CD4-positive, alpha-beta T cell treated with Interleukin-17A for 4 hours (primary cell): Measurements from ENCODE around the gene B4GAT1.

ENCODE experiments used
- DNase-seq: peaks from one replicate; pipeline ENCODE4 v3.0.0-alpha.2; 2020; ENCODE audit warnings: mixed read lengths

The B4GAT1 gene

DNA sequence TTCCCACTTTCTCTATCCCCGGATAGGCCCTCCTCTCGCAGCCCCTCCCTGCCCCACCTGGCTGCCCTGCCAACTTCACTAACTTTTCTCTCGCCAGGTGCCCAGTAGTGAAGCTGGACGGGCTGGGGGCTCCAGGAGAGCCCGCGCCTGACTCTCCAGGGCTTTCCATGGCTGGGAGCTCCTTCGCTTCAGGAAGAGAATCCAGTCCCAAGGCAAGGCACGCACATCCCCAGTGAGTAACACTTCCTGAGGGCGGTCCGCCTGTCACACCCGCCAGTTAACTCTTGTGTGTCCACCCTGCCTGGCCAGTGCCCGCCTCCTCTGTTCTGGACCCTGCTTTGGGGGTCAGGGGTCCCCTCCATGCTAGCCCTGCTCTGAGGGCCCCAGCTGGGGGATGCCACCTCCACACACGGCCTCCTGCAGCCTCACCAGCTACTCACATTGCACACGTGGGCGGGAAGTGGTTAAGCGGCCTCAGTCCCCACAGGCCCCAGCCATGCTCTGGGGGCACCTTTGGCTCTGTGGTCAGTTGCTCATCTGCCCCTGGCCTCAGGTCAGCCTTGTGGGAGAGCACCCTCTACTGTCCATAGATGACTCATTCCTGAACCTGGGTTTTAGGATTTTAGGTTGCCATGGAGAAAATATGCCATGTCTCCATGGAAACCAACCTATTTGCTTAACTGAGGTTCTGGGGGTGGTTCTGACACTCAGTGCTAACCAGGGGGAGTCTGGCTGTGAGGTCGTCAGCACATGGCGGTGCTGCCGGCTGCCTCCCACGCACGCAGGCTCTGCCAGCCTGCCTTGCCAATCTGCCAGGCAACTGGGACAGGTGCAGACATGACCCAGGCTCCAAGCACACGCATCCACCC is 11.0 kb downstream of the B4GAT1 start, which contains the start of gene RIN1:
Gene RIN1, minus strand, starts transcription at position 201 of the 869 bp plus-strand sequence. Its CDS starts 32 bp downstream, at position 169.
- peak; percentile 55 for DNase-seq

DNA sequence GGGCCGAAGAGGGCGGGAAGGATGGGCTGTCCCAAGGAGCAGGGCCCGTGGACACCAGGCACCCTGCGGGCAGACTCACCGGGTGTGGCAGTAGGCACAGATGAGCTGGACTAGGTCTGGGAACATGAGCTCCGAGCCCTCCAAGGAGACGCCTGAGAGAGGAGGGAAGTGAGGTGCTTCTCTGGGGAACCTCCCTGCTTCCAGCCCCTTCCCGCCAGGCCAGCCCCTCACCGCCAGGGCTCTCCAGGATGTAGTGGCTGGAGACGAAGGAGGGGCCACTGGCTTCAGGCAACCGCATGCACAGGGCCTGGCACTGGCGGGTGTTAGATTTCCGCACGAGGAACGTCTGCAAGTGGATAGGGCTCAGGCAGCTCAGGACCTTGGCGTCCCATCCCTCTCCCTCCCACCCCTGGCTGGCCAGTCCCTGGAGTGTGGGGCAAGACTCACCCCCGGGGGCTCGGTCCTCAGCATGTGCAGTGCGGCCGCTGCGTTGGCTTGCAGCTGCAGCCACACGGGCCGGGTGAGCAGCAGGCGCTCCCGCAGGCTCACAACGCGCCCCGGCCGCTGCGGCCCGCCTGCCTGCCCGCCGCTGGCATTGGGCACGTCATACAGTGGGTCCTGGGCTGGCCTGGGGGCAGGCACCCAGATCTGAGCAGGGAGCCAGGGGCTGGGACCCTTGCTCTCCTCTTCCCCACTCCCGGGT is 11.7 kb downstream of the B4GAT1 start:
- no peak for DNase-seq

DNA sequence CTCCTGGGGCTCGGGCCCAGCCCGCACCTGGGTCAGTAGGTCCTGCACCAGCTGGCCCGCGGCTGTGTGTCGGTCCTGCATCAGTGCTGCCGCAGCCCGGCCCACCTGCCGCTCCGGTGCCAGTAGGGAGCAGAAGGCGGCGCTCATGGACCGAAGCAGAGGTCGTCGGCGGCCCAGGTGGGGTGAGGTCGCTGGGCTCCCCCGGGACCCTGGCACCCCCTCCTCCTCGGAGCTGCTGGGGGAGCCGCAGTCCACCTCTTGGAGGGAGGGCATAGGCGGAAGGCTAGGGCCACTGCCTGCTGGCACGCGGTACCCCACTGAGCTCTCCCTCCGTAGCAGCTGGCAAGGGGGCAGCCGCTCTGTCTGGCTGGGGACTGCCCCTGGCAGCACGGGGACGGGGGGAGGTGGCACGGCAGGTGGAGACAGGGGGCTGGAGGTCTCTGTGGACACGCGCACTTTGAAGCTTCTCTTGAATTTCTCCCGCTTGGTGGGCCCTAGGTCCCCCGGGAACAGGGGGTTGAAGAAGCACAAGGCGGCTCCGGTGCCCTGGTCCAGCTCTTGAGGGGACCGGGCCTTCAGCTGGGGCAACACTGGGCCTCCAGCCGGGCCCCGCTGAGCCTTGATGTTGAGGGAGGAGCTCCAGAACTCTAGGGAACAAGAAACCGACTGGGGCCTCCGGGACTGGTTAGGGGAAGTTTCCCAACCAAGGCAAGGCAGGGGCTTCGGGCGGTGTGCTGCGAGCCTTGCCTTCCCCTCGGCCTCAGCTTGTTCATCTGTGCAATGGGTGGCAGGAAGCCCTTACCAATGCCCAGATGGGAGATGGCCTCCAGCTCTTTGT is 12.6 kb downstream of the B4GAT1 start:
- DNase-seq = no peak

DNA sequence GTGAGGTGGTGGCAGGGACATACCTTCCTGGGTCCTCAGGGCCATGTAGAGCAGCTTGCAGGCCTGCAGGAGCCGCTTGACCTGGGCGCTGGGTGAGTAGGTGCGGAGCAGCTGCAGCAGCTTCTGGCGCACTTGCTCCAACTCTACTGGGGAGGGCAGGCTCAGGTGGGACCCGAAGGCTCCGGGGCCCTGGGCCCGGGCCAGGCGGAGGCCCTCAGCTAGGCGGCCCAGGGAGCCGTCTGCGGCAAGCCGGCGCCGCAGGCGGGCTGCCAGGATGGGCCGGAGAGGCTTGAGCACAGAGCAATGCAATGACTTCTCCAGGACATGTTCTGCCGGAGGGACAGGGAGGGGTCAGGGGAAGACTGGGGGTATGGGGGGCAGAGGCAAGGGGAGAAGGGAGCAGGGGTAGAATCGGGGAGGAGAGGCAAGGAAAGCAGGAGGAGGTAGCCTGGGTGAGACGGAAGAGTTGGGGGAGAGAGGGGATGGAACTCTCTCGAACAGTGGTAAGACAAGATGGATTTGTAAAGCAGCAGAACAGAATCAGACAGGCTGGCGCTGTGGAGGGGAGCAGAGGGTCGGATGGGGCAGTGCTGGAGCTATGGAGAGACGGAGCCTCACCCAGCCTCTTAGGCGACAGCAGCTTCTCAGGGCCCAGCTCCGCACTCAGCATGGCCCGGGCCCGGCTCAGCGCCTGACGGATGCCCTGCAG is 13.4 kb downstream of the B4GAT1 start:
- no peak for DNase-seq

DNA sequence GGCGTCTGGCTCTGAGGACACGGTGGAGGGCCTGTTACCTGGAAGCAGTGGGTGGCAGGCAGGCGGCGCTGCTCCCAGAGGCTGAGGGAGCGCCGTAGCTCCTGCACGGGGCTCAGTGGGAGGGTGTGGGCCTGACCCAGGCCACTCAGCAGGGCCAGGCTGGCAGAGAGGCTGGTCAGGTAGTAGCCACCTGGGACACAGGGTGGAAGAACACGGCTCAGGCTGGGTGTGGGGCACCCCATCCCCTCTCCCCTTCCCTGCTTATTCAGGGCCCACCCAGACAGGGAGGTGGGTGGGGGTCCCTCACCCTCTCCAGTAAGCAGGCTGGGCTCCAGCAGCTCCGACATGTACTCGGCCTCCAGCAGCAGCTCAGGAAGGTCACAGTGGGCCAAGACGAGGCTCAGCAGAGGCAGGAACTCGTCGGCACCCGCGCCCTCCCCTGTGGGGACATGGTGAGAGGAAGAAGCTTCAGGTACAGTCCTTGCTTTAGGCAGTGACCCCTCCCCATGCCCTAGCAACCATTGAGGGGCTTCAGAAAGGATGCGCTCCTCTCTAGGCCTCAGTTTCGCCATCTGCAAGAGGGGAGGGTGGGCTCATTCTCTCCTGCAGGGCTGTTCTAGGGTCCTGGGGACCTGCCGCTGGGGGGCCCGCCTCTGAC is 14.1 kb downstream of the B4GAT1 start:
- no peak for DNase-seq

DNA sequence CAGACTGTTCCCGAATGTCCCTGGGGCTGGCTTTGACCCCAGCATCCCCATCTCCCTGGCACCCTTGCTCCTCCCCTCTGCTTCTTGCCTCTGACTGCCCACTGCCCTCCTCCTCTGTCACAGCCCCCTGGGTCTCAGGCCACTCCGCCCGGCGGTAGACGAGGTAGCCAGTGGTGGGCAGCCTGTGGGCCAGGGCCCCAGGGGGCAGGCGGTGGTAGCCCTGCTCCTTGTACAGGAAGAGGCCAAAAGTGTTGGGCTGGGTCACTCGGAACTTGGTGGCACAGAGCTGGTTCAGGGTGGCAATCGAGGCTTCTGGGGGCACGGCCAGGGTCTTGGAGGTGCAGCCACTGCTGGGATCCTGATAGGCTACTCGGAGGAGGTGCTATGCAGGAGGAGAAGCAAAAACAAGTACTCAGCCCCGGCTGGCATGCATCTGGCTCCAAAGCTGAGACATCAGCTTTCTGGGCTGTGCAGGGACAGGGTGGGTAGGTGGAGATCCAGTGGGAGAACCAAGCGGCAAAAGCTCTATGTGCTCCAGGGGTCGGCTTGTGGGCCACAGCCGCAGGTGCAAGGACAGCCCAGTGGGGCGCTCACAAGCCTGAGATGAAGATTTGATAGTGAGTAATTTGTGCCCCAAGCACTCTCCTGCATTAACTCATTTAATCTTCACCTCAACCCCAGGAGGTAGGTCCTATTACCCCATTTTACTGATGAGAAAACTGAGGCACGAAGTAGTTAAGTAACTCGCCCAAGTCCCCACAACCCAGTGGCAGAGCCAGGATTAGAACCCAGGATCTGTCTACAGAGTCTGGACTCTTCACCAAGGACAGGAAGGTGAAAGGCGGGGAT is 14.8 kb downstream of the B4GAT1 start:
- no peak for DNase-seq

DNA sequence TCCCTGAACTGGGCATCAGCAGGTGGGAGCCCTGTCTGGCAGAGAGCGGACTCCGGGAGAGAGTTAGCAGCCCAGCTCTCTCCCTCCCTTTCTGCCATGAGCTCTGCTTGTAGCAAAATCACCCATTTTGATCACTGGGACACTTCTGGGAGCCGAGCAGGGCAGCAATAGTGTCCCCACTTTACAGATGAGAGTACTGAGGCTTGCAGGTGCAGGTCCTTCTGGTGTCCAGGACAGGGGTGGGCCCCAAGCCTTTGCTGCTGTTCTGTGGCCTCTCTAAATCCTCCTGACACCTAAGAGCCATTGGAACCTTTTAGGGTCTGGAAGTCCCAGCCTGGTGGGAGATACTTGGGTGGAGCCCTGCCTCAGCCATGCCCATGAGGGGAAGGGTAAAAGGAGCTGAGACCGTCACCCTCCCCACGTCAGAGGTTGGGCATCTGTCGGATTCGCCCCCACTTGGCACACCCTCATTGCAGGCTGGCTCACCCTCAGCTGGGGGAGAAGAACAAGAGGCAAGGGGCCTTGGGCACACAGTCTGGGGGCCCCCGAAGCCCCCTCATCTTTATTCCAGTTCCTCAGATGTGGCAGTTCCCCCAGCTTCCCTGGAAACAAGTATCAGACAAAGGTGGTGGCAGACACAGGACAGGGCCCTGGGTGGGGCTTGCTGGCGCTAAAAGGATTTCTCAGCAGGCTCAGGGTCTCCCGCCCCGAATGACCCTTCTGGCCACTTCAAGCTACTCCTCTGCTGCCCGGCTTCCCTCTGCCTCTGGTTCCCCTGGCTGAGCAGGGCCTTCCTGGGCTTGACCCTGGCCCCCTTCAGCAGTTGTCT is 15.7 kb downstream of the B4GAT1 start:
- no peak for DNase-seq

DNA sequence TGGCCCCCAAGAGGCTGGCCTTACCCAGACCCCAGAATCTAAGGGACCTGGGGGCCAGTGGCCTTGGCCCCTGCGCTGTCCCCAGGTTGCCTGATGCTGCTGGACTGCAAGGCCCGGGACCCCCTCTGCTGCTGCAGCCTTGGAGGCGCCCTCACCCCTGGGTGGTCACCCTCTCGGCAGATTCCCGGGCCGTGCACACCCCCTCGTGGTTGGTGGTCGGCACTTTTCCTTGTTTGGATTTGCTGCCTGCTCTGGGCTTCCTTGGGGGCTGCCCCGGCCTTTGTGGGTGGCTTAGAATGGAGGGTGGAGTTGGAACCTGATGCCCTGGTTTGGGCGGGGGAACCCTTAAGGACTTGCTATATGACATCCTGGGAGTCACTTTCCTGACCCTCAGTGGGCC is 16.5 kb downstream of the B4GAT1 start:
- DNase-seq = no peak

DNA sequence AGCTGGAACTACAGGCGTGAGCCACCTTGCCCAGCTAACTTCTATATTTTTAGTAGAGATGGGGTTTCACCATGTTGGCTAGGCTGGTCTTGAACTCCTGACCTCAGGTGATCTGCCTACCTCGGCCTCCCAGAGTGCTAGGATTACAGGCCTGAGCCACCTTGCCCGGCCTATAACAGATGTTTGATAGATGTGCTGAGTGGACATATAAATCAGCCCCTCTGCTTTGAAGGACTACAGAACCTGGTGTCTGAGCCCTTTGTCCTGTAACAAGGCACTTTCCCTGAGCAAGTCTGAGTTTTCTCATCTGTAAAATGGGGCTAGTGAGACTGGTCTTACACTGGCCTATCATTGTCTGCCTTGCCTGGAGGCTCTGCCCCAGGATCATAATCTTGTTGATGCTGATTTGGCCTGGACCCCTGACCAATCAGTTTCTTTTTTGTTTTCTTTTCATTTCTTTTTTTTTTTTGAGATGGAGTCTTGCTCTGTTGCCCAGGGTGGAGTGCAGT is 18.2 kb downstream of the B4GAT1 start:
- no peak for DNase-seq

DNA sequence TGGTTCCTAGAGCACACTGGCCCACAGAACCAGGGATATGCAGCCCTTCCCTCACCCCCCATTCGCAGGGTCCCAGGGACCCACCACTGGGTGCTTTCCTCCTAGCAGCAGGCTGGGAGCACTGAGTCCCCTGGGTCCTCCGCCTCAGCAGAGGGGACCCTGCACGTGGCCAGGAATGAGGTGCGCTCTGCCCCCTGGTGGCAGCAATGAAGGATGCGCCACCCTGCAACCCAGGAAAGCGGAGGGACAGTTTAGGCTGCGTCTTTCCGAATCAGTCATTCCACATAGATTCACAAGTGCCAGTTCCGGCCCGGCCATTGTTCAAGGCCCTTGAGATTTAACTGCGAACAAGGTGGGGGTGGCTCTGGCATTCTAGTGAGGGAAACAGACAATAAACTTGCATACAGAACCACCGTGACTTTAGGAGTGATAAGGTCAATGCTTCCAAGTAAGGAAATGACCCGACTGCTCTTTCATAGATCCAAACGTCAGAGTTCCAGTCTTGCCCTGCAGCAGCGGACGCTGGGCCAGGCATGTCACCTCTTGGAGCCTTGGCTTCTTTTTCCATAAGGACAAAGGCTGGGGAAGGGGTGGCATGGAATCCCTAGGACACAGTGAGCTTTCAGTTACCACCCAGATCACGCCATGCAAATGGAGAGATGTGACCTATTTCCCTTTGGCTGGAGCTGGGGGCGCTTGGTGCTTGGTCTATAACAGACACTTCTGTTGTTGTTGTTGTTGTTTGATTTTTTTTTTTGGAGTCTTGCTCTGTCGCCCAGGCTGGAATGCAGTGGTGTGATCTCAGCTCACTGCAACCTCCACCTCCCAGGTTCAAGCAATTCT is 18.9 kb downstream of the B4GAT1 start:
- peak; percentile 89 for DNase-seq

DNA sequence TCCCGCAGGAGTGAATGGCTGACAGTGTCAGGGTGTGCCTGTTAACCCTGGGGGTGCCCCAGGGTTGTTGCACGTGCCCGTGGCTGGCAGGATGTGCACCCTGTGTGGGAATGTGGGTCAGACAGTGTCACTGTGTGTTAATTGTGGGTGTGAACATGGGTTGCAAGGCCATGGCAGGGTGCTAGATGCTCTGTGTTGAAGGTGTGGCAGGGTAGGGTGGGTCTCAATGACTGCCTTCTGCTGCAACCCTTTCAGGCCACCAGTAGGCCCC is 19.5 kb downstream of the B4GAT1 start:
- DNase-seq = no peak

DNA sequence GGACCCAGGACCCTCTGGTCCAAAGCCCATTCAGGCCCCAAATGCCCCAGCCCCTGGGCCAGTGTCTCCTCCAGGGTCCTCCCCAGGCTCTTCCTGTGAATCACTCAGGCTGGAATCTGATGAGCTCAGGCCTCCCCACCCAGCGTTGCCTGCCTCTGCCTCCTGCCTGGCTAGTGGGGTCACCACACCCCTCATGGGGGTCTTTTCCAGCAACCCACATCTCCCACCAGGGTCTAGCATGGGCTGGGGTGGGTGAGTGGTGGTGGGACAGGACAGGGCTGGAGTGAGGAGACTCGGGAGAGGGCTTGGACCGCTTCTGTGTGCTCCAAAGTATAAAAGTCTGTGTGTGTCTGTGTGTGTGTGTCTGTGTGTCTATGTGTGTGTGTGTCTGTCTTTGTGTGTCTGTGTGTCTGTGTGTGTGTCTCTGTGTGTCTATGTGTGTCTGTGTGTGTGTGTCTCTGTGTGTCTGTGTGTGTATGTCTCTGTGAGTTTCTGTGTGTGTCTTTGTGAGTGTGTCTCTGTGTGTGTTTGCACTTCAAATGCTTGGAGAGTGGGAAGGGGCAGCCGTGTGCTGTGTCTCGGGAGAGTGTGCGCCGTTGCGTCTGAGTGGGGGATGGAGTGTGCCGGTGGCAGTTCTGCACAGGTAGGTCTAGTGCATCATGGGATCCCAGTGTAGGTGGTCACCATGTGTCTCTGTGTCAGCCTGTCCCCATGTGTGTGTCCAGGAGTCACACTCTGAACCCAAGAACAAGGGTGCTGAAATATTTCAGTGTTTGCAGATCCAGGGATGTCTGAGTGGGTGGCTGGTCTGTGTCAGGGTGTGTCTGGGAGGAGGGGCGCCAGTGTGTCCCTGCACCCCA is 20.0 kb downstream of the B4GAT1 start:
- no peak for DNase-seq

DNA sequence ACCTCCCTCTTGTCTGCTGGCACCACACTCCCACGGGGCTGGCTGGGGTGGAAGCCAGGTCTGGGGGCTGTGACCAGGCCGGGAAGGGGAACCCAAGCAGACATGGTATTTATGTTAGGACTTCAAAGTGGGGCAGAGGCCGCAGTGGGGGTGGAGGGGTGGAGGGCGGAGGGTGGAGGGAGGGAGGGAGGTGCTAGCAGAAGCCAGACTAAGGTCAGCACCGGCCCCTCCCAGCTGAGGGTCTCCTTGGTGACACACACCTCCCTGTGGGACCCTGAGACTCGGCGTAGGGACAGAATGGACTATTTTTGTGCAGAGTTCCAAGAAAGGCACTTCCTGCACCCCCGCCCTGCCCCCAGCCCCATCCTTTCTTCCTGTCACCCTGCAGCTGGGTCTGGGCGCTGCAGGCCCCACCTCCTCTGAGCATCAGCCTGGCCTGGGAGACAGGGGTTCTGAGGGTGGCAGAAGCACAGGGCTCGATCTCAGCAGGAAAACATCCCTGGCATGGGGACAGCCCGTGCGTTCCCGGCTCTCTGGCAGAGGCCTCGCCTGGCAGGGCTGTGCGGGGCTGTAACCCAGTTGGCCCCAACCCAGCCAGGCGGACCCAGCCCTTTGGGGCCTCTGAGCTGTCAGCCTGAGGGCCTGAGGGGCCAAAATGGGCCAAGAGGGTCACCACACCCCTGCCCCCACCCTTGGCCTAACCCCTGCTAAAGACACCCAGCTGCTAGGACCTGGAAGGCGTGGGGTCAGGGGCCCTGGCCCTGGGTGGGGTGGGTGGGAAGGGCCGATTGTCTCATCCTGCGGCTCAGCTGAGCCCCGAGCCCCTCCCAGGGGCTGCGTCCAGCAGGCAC is 20.9 kb downstream of the B4GAT1 start:
- peak; percentile 74 for DNase-seq

DNA sequence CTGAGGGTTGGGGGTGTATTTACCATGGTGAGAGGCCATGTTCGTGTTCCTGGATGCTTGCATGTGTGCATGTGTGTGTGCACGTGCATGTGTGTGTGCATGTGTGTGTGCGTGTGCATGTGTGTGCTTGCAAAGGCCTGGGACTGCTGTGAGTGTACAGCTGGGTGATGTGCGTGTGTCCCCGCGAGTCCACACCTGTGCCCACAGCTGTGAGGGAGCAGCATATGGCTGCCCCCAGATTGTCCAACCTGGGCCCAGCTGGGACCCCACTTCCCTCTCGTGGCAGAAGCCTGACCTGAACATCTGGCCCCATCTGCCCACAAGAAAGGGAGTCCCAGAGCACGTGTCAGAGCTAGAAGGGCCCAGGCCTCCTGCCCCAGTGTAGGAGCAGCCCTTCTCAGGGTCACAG is 22.2 kb downstream of the B4GAT1 start:
- no peak for DNase-seq

DNA sequence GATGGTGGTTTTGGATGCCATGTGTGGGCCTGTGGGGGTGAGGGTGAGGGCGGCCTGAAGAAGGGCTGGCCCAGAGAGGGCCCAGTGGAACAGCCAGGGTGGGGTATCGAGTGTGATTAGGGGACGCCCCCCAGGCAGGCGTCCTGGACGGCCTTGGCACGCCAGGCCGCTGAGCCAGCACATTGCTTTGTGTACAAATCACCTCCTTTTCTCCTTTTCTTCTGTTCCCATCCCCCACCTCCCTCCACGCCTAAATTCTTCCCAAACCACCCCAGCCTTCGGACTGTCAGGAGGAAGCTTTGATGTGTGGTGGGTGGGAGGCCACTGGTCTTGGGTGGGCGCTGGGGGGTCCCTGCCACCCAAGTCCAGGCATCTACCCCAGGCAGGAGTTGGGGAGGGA is 22.8 kb downstream of the B4GAT1 start:
- DNase-seq = no peak

DNA sequence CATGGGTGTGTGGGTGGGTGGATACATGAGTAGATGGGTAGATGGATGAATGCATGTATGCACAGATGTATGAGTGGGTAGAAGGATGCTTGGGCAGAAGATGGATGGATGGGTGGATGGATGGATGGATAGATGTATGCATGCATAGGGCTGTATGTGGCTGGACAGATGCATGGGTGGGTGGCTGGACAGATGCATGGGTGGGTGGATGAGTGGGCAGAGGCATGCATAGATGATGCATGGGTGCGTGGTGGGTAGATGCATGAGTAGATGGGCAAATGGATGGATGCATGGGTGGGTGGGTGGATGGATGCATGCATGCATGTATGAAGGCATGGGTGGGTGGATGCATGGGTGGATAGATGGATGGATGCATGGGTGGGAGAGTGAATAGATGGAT is 23.7 kb downstream of the B4GAT1 start:
- DNase-seq = no peak

DNA sequence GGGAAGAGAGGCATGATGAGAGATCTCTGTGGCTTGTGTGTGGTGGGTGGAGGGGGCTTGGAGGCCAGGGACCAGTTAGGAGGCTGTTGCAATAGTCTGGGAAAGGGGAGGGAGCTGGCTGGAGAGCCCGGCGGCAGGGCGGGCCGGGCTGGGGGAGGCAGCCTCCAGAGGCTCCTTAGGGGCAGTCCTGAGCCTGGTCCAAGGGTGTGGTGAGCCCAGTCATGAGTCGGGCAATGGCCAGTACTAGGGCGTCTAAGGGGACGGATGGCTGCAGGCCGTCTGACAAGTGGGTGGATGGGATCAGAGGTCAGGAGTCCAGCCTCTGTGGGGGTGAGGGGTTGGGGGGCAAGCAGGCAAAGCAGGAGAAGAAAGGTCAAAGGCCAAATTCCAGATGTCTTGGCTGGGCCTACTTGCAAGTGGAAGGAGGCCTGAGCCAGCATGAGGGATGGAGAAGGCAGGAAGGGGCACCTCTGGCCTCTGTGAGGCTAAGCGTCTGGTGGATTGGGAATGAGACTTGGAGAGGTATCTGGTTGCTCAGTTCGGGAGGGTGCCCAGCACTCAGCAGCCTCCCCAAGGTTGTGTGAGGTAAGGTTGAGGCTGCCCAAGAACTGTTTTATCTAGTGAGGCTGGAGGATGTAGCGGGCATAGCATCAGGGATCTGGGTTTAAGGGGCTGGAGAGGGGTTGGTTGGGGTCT is 24.5 kb downstream of the B4GAT1 start:
- no peak for DNase-seq
